Naive thymus-derived CD4-positive, alpha-beta T cell (primary cell): ENCODE results near the gene GPR142. TPM values are rescaled to one million over a fixed set of nuclear protein-coding genes. Genes with fewer than 3 reads are reported as not detected.

Experiments
- ATAC-seq: fragments of 150-1000 bp; cut with Tn5 transposase; 2 replicates; pipeline ENCODE4 v1.10.0; 2021; ENCODE audit warnings: mild to moderate bottlenecking, moderate library complexity
- CTCF ChIA-PET: fragments of 350-600 bp; sonication (Branson Sonifier 250); formaldehyde crosslinking; loops from one replicate; lab custom pipeline; 2021; ENCODE audit warnings: antibody characterized with exemption; lab: Charles Lee
- POLR2A ChIA-PET: fragments of 350-600 bp; sonication (Branson Sonifier 250); formaldehyde crosslinking; loops from one replicate; lab custom pipeline; 2021; ENCODE audit warnings: antibody characterized with exemption, inconsistent platforms; lab: Charles Lee
- DNase-seq, 9 donors: peaks; one replicate each; pipeline versions ENCODE4 v3.0.0 to v3.0.0-alpha.2; 2020 to 2022; ENCODE audit warnings: mixed read lengths in 1 of 9
- H3K27ac ChIP-seq: one replicate; pipeline ENCODE4 v1.7.0; 2013; ENCODE audit warnings: mild to moderate bottlenecking, low read depth, low read length, moderate library complexity
- H3K27me3 ChIP-seq, 2 donors: one replicate each; pipeline ENCODE4 v1.7.0; 2013; ENCODE audit warnings: low read length in 2 of 2, mild to moderate bottlenecking in 2 of 2, moderate library complexity in 2 of 2; ENCODE audit not compliant: control insufficient read depth in 2 of 2, insufficient read depth in 2 of 2
- H3K36me3 ChIP-seq, 3 experiments: 1 replicate in 2 of 3; 2 replicates in 1 of 3; pipeline ENCODE4 v1.7.0; 2013; ENCODE audit warnings: low read length in 3 of 3, mild to moderate bottlenecking in 3 of 3, moderate library complexity in 1 of 3; ENCODE audit not compliant: insufficient read depth in 3 of 3, control insufficient read depth in 2 of 3
- H3K4me1 ChIP-seq, 2 donors: one replicate each; pipeline ENCODE4 v1.7.0; 2013; ENCODE audit warnings: low read length in 2 of 2, mild to moderate bottlenecking in 2 of 2, moderate library complexity in 1 of 2; ENCODE audit not compliant: control insufficient read depth in 2 of 2, insufficient read depth in 2 of 2
- H3K4me3 ChIP-seq: 2 replicates; pipeline ENCODE4 v1.7.0; 2013; ENCODE audit warnings: mild to moderate bottlenecking, low read length
- H3K9me3 ChIP-seq, 3 experiments: 1 replicate in 2 of 3; 2 replicates in 1 of 3; pipeline ENCODE4 v1.7.0; 2013; ENCODE audit warnings: low read length in 3 of 3; ENCODE audit not compliant: control insufficient read depth in 2 of 3
- H3K27ac Mint-ChIP-seq, 9 donors: one replicate each; pipeline ENCODE4 v1.8.0; 2020 to 2022; ENCODE audit warnings: mixed read lengths in 9 of 9, mild to moderate bottlenecking in 8 of 9, moderate library complexity in 5 of 9, inconsistent platforms in 2 of 9
- H3K27me3 Mint-ChIP-seq, 5 donors: one replicate each; pipeline ENCODE4 v1.8.0; 2021 to 2022; ENCODE audit warnings: mixed read lengths in 5 of 5, mild to moderate bottlenecking in 1 of 5
- H3K36me3 Mint-ChIP-seq, 5 donors: one replicate each; pipeline ENCODE4 v1.8.0; 2020 to 2022; ENCODE audit warnings: mixed read lengths in 5 of 5, mild to moderate bottlenecking in 3 of 5, inconsistent platforms in 1 of 5
- H3K4me1 Mint-ChIP-seq, 7 donors: one replicate each; pipeline ENCODE4 v1.8.0; 2020 to 2022; ENCODE audit warnings: mixed read lengths in 7 of 7, mild to moderate bottlenecking in 3 of 7, inconsistent platforms in 1 of 7
- H3K4me3 Mint-ChIP-seq, 10 donors: one replicate each; pipeline ENCODE4 v1.8.0; 2020 to 2022; ENCODE audit warnings: mild to moderate bottlenecking in 10 of 10, mixed read lengths in 10 of 10, moderate library complexity in 6 of 10, inconsistent platforms in 2 of 10
- H3K9me3 Mint-ChIP-seq, 11 donors: one replicate each; pipeline ENCODE4 v1.8.0; 2020 to 2022; ENCODE audit warnings: mixed read lengths in 11 of 11, mild to moderate bottlenecking in 4 of 11, inconsistent platforms in 1 of 11, moderate library complexity in 1 of 11
- intact Hi-C, 2 donors: fragments of 100-400 bp; cut with micrococcal nuclease; formaldehyde crosslinking; loops; one replicate each; pipeline ENCODE4 v1.15.1; 2023
- polyA plus RNA-seq, 2 donors: library from polyadenylated mRNA; unstranded; fragments of 300-500 nt; fragmentation: Illumina TruSeq; gene quantifications; one replicate each; pipeline ENCODE4 v1.2.3, GENCODE V29; 2021
- total RNA-seq, 6 experiments: library from RNA in 5 of 6; stranded (reverse) in 5 of 6; gene quantifications; 1 replicate in 5 of 6; 2 replicates in 1 of 6; pipeline ENCODE4 v1.2.3 and lab custom pipeline; 2021 to 2026

The GPR142 gene
- total and polyA plus RNA-seq, 7 experiments from 2014 or later, result not detected

DNA sequence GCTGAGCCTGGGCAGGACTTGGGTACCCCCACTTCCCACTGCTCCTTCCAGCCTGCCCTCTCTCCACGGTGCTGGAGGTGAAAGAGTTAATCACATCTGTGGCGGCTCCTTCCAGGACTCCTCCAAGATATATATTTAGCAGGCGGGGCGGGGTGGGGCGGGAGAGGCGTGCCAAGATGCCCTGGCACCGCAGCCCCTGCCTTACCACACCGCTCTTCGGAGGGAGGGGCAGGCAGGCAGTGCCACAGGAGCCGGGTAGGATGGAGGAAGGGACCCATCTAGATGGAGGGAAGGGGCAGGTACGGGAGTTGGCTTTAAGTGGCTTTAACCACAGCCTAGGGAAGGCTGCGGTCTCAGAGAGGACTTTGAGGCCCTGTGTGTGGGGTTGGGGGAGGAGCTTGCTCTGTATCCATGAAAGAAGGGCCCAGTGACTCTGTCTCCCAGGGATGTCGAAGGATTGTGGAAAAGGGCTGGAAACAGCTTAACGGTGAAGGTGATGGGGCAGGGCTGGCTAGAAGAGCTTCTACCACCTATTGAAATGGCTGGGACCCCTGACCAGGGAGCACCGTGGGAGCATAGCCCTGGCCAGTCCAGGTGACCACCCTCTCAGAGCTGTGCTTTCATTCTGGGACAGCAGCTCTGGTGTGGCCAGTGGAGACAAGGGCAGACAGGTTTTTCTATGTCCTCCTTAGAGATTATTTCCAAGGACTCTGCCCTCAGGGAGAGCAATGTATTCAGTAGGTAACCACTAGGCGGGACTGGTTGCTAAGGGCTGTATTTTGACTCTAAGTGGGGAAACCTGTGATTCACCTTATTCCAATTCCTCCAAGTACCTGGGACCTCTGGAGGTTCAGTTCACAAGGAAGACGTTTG is 13.0 kb downstream of the GPR142 start:
- Histone ChIP-seq H3K27me3 (no peaks in the 10 kb centered on the region), H3K27ac (no peak overlapping the region), H3K9me3 (no peaks in the 10 kb centered on the region), H3K36me3 (no peaks in the 10 kb centered on the region), H3K4me1 (peaks cover 8 to 10% of the 10 kb centered on the region in 2 donors), H3K4me3 (no peak overlapping the region)
- Mint-ChIP-seq H3K27ac (peak overlapping the region in 1 of 9 donors; percentile 46), H3K9me3 (no peaks in the 10 kb centered on the region), H3K4me3 (no peak overlapping the region), H3K27me3 (peaks cover 0 to 15% (median 0%) of the 10 kb centered on the region in 5 donors), H3K36me3 (no peaks in the 10 kb centered on the region), H3K4me1 (peaks cover 0 to 7% (median 0%) of the 10 kb centered on the region in 7 donors)
- no peak for DNase-seq
- intact Hi-C loops, result no loop called here
- ChIA-PET POLR2A (interaction anchor here (1.0 kb wide), 1 partner anchor 58 kb away, joined by 4 read pairs; no protein-coding TSS in a partner anchor), CTCF (interaction anchor here (1.4 to 2.0 kb wide), 6 partner anchors 11 to 116 kb away, joined by 3 to 7 read pairs (median 5); no protein-coding TSS in a partner anchor)
- no peak for ATAC-seq

DNA sequence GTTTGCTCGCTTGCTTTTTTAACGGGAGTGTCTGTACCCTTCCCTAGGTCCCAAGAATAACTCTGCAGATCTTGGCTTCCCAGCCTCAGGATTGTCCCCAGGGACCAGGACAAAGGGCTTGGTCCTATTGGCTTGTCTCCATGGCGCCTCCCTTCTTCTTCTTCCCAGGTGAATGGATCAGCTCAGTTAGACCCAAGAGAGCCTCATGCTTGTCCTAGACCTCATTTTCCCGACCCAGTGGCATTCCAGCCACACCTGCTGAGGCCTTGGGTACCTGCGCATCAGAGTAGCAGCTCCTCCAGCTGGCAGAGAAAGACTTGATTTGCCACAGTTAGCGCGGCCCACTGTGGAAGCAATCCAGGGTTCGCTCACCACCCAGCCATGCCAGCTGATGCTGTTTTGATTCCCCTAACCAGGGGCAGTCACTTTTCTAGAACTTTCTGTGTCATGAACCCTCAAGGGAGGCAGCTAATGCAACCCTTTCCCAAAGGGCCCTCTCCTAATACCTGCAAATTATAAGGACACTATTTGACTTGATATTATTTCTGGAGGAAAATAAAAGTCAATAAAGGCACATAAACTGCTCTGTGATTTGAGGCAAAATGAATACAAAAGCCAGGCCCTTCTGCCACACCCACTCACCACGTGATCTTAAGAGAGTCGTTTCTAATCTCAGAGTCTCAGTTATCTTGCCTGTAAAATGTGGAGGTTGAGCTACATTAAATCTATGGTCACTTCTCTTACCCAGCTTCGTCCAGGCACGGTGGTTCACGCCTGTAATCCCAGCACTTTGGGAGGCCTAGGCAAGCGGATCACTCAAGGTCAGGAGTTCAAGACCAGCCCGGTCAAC is 13.9 kb downstream of the GPR142 start:
- Histone ChIP-seq H3K4me1 (peaks cover 8 to 10% of the 10 kb centered on the region in 2 donors), H3K27ac (no peak overlapping the region), H3K4me3 (no peak overlapping the region), H3K9me3 (no peaks in the 10 kb centered on the region), H3K27me3 (no peaks in the 10 kb centered on the region), H3K36me3 (no peaks in the 10 kb centered on the region)
- no peak for ATAC-seq
- intact Hi-C loops, result no loop called here
- no peak overlapping the region for H3K4me3 Mint-ChIP-seq
- no peaks in the 10 kb centered on the region for H3K36me3 Mint-ChIP-seq
- H3K9me3 Mint-ChIP-seq, result no peaks in the 10 kb centered on the region
- H3K27ac Mint-ChIP-seq, result peak overlapping the region in 1 of 9 donors; percentile 46
- H3K4me1 Mint-ChIP-seq, result peaks cover 0 to 7% (median 0%) of the 10 kb centered on the region in 7 donors
- peaks cover 0 to 14% (median 0%) of the 10 kb centered on the region in 5 donors for H3K27me3 Mint-ChIP-seq
- CTCF ChIA-PET, result interaction anchor here (1.7 to 2.0 kb wide), 2 partner anchors 105 to 115 kb away, joined by 5 to 7 read pairs; no protein-coding TSS in a partner anchor
- DNase-seq, result no peak
- POLR2A ChIA-PET, result interaction anchor here (0.7 to 1.0 kb wide), 2 partner anchors 57 to 83 kb away, joined by 3 to 4 read pairs; no protein-coding TSS in a partner anchor

DNA sequence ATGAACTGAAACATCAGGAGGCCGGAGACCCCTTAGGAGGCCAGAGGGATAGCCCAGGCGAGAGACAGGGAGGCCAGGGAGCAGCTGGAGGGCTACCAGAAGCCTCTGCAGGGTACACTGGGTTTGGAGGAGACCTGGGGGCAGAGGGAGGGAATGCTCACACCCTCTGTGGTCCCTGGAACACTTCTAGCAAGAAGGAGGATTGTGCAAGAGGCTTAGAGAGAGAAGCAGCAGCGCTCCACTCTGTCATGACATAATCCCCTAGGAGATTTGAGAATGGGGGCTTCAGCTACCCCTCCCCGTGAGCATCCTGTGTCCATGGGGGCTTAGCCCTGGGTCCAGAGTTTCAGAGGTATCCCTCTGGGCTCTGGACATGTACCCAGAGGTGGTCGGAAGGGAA is 15.8 kb downstream of the GPR142 start:
- H3K27ac ChIP-seq, result no peak overlapping the region
- H3K9me3 ChIP-seq, result no peaks in the 10 kb centered on the region
- Mint-ChIP-seq H3K4me3 (no peak overlapping the region), H3K36me3 (no peaks in the 10 kb centered on the region), H3K4me1 (peaks cover 0 to 7% (median 0%) of the 10 kb centered on the region in 7 donors), H3K27me3 (peaks cover 0 to 10% (median 0%) of the 10 kb centered on the region in 5 donors), H3K9me3 (no peaks in the 10 kb centered on the region), H3K27ac (no peak overlapping the region)
- peaks cover 8 to 10% of the 10 kb centered on the region in 2 donors for H3K4me1 ChIP-seq
- H3K4me3 ChIP-seq, result no peak overlapping the region
- intact Hi-C loops, result no loop called here
- H3K36me3 ChIP-seq, result no peaks in the 10 kb centered on the region
- DNase-seq (no peak), ATAC-seq (no peak)
- POLR2A ChIA-PET, result no interaction called here
- CTCF ChIA-PET, result interaction anchor here (1.0 kb wide), 1 partner anchor 9 kb away, joined by 3 read pairs; no protein-coding TSS in a partner anchor
- H3K27me3 ChIP-seq, result no peaks in the 10 kb centered on the region

DNA sequence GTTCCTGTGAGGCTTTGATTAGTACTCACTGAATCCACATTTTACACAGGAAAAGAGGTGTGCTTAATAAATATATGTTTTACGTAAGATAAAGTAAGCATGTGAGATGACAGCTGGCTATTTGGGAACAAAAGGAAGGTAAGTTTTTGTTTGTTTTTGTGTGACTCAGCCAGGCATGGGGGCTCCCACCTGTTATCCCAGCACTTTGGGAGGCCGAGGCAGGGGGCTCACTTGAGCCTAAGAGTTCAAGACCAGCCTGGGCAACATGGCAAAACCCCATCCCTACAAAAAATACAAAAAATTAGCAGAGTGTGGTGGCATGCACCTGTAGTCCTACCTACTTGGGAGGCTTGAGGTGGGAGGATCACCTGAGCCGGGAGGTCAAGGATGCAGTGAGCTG is 17.9 kb downstream of the GPR142 start:
- Mint-ChIP-seq H3K4me3 (no peak overlapping the region), H3K4me1 (peaks cover 0 to 4% (median 0%) of the 10 kb centered on the region in 7 donors), H3K27me3 (peaks cover 0 to 13% (median 2%) of the 10 kb centered on the region in 5 donors), H3K27ac (no peak overlapping the region), H3K9me3 (no peaks in the 10 kb centered on the region), H3K36me3 (no peaks in the 10 kb centered on the region)
- Histone ChIP-seq H3K9me3 (no peaks in the 10 kb centered on the region), H3K4me3 (no peak overlapping the region), H3K27me3 (no peaks in the 10 kb centered on the region), H3K36me3 (no peaks in the 10 kb centered on the region), H3K27ac (no peak overlapping the region), H3K4me1 (no peaks in the 10 kb centered on the region)
- DNase-seq (no peak), ATAC-seq (no peak)
- POLR2A ChIA-PET, result no interaction called here
- intact Hi-C loops, result no loop called here
- CTCF ChIA-PET, result interaction anchor here (1.0 kb wide), 1 partner anchor 17 kb away, joined by 4 read pairs; no protein-coding TSS in a partner anchor

DNA sequence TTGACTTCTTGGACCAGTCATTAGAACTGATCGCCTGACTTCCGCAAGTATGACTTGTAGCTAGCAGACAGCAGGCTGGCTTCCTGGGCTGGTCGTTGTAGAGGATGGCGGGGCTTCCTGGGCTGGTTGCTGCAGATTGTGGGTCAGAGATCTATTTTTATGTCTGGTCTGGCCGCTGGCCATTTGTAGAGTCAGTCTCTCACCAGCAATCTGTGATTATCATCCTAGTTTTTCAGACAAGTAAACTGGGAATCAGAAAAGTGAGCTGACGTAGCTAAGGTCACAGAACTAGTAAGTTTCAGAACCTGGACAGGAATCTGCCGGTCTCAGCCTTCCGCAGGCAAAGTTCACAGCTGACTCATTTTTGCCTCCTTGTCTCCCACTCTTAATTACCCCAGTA is 19.1 kb downstream of the GPR142 start:
- ChIA-PET POLR2A (no interaction called here), CTCF (no interaction called here)
- H3K4me1 ChIP-seq, result no peaks in the 10 kb centered on the region
- no peaks in the 10 kb centered on the region for H3K9me3 Mint-ChIP-seq
- H3K27me3 ChIP-seq, result no peaks in the 10 kb centered on the region
- H3K36me3 Mint-ChIP-seq, result no peaks in the 10 kb centered on the region
- no peak overlapping the region for H3K4me3 ChIP-seq
- H3K27ac Mint-ChIP-seq, result peak overlapping the region in 1 of 9 donors; percentile 38
- no peak overlapping the region for H3K27ac ChIP-seq
- no peak overlapping the region for H3K4me3 Mint-ChIP-seq
- H3K36me3 ChIP-seq, result no peaks in the 10 kb centered on the region
- no peak for DNase-seq
- H3K27me3 Mint-ChIP-seq, result peaks cover 0 to 16% (median 5%) of the 10 kb centered on the region in 5 donors
- no peaks in the 10 kb centered on the region for H3K9me3 ChIP-seq
- intact Hi-C loops, result no loop called here
- H3K4me1 Mint-ChIP-seq, result no peaks in the 10 kb centered on the region
- ATAC-seq, result no peak

DNA sequence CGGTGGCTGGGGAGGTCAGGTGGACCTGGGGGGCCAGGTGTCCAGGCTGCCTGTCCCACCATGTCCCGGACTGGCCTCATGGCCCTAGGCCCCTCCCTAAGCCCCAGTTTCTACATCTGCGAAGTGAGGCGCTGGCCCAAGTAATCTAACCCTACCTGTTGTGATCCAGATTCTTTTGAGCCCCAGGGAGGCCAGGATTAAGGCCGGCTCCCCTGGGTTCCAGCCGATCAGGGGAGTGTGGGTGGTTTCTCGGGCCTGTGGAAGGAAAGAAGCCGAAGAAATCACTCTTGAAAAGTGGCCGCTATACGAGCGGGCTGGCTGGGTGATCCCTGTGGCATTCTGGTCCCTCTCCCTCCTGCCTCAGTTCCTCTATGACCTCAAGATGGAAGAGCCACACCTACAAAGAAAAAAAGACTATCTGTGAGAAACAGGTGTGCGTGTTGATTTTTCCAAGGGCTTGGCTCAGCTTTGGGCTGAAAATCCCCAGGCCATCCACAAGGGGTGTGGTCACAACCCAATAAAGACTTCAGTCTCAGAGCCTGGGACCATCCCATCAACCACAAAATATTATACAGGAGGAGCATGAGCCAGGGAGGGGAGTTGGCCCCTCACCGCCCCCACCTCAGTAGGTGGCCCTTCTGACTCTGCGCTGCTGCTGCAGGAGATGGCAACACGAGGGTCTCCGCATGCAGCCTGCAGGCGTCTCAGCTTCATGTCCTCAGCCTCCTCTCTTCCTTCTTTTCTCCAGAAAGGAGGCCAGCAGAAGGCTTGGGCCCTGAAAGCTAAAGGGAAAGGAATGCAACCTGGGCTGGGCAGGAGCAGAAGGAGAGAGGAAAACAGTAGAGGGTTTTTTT is 20.3 kb downstream of the GPR142 start:
- CTCF ChIA-PET, result no interaction called here
- no peak for ATAC-seq
- no peak overlapping the region for H3K4me3 Mint-ChIP-seq

More for the DNA sequence above, 20.3 kb downstream of the GPR142 start:
- H3K36me3 Mint-ChIP-seq, result no peaks in the 10 kb centered on the region
- no peaks in the 10 kb centered on the region for H3K9me3 Mint-ChIP-seq
- H3K27ac ChIP-seq, result no peak overlapping the region
- no peak overlapping the region for H3K27ac Mint-ChIP-seq
- intact Hi-C loops, result no loop called here
- no peak for DNase-seq
- peaks cover 0 to 16% (median 5%) of the 10 kb centered on the region in 5 donors for H3K27me3 Mint-ChIP-seq
- H3K9me3 ChIP-seq, result no peaks in the 10 kb centered on the region
- POLR2A ChIA-PET, result no interaction called here
- H3K4me1 Mint-ChIP-seq, result no peaks in the 10 kb centered on the region
- no peaks in the 10 kb centered on the region for H3K36me3 ChIP-seq
- H3K27me3 ChIP-seq, result no peaks in the 10 kb centered on the region
- no peaks in the 10 kb centered on the region for H3K4me1 ChIP-seq
- H3K4me3 ChIP-seq, result no peak overlapping the region
